SK-MEL-5 (cell line): ENCODE results near the gene LRRC56. TPM values are rescaled to one million over a fixed set of nuclear protein-coding genes. Genes with fewer than 3 reads are reported as not detected.
A peak's percentile ranks its signal among the peaks of the same experiment; 100 is the strongest.

Experiments
- DNase-seq: peaks from one replicate; pipeline ENCODE4 v3.0.0-alpha.2; 2016; ENCODE audit warnings: low read depth, low spot score
- in situ Hi-C: cut with HindIII; loops from 2 replicates; pipeline ENCODE4 v1.10.0; 2016; ENCODE audit warnings: low sequenced_read_pairs, high pct_unique_total_duplicates, low pct_unique_long_range_greater_than_20kb
- total RNA-seq: library from RNA; depleted of rRNA; stranded (reverse); fragments of >200 nt; shearing (Covaris generic); gene quantifications from 2 replicates; pipeline ENCODE4 v1.2.3, GENCODE V29; 2014

Gene LRRC56
- total RNA-seq, 1 experiment from 2014 or later = 0.13 TPM

GRCh38 chr11:533586-534395, 3.5 kb upstream of the LRRC56 start:
- in situ Hi-C loops = no loop called here
- no peak for DNase-seq

- DNase-seq = no peak
These were observed 2.7 kb upstream of the LRRC56 start for GRCh38 chr11:534396-535209.

GRCh38 chr11:535210-535518, 2.2 kb upstream of the LRRC56 start:
- DNase-seq = no peak
- in situ Hi-C loops = no loop called here

More at GRCh38 chr11:534396-535209, 2.7 kb upstream of the LRRC56 start:
- in situ Hi-C loops = no loop called here

GRCh38 chr11:535519-536454, 1.5 kb upstream of the LRRC56 start, which contains the start of gene HRAS:
TSS of gene HRAS (minus strand) at chr11:535576.
- DNase-seq = peak; percentile 90
- in situ Hi-C loops = no loop called here

DNA sequence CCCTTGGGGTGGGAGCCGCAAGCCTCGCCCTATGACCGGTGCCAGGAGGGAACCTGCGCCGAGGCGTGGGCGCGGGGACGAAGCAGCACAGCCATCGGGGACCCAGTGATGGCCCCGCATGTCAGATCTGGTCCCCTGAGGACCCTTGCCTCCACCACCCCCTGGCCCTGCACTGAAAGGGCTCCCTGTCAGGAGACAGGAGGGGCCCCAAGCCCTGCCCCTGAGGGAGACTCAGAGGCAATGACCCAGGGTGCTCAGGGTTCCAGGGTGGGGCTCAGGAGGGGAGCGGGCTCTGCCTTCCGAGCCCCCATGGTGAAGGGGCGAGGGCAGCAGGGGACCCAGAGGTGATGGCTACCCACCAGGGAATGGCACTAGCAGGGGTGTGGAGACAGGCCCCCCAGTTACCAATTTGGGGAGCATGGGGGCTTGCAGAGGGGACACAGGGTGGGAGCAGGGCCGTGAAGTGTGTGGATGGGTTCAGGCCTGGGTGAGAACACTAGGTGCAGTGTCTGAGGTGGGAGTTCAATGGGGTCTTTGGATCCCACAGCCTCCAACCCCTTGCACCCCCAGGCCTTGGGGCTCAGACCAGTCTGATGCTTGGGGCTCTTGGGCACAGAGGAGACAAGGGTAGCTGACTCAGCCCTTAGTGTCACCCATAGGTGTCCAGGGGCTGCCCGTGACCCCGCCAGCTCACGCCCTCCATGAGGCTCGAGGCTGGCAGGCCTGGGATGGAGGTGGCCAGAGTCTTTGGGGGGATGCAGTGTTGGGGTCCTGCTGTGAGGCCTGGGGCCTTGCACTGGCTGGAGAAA, 499 bp downstream of the LRRC56 start:
- no peak for DNase-seq
- in situ Hi-C loops = no loop called here

DNA sequence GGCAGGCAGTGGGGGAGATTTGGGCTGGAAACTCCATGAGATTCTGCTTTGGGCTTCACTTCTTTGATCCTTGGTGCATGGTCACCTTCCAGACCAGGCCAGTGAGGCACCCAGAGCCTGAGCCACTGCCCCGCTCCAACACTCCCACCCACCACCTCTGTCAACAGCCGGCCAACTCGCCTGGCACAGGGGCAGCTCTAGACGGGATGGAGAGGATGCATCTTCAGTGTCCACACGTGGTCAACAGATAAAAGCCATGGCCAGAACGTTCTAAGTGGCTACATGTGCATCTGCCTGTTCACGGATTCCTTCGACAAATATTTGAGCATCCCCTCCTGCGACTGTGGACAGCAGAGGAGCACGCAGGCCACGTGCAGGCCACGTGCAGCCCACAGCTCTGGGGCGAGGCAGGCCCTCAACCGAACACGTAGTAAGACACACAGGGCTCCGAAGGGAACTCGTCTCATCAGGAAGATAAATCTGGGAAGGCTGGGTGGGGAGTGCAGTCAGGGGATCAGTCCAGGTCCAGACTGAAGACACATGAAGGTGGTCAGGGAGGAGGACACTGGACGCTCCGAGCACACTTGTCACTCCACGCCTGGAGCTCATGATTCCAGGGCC, 1.2 kb downstream of the LRRC56 start:
- no peak for DNase-seq
- in situ Hi-C loops = no loop called here

- in situ Hi-C loops = no loop called here
- DNase-seq = no peak
These were observed 2.7 kb downstream of the LRRC56 start for GRCh38 chr11:539971-540481.

- in situ Hi-C loops = no loop called here
- DNase-seq = no peak
These were observed 3.5 kb downstream of the LRRC56 start for GRCh38 chr11:540583-541432.

GRCh38 chr11:541433-541885, 4.1 kb downstream of the LRRC56 start:
- no peak for DNase-seq
- in situ Hi-C loops = no loop called here

DNA sequence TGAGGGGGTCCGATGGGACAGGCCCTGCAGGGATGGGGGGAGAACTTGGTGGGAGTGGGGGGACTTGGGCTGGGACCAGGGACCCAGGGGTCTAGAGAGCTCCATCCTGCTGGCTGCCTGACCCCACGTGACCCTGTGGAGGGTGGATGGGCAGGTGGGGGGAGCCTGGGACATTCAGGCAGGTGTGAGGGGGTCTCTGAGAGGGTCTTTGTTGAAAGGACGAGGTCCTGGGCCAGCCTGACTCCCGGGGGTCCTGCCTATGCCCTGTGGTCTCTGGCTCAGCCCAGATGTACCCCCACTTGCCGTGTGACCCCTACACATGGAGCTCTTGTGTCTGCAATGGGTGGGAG, 7.5 kb downstream of the LRRC56 start:
- in situ Hi-C loops = no loop called here
- no peak for DNase-seq

DNA sequence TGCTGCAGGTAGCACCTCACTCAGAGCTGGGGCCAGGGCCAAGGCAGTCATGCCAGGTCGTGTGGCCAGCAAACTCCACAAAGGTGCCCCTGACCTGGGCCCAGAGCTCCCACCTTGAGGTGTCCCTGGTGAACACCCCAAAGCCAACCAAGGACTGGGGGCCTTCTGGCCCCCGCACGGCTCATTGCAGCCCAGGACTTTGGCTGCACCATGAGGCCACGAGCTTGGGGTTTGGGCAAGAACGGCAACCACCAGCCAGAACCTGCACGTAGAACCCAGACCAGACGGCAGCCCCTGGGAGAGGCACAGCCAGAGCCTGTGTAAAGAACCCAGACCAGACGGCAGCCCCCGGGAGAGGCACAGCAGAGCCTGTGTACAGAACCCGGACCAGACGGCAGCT, 7.8 kb downstream of the LRRC56 start:
- no peak for DNase-seq
- in situ Hi-C loops = no loop called here

- in situ Hi-C loops = no loop called here
- DNase-seq = no peak
These were observed 11.6 kb downstream of the LRRC56 start for GRCh38 chr11:548700-549603.

GRCh38 chr11:550021-550745, 12.9 kb downstream of the LRRC56 start:
- in situ Hi-C loops = no loop called here

DNA sequence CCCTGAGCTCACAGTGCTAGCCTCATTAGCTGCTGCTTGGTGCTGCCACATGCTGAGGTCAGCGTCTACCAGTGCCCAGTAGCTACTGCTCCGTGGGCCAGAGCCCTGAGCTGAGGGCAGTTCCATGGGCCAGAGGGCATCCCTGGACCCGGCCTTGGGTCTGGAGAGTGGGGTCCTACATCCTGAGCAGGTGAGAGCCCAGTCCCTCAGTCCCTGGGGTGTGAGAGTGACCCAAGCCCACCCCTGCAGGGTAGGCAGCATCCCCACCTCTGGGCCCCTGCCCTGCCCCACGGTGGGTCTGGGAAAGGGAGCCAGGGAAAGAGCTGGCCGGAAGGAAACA, 13.4 kb downstream of the LRRC56 start:
- DNase-seq = no peak
- in situ Hi-C loops = no loop called here

More at GRCh38 chr11:550021-550745, 12.9 kb downstream of the LRRC56 start:
- no peak for DNase-seq
